GM12878 (cell line): ENCODE results near the gene HTRA2. TPM values are rescaled to one million over a fixed set of nuclear protein-coding genes. Genes with fewer than 3 reads are reported as not detected.

ENCODE experiments used
- BCLAF1 ChIP-seq: fragments of 450-650 bp; IDR thresholded peaks from 2 replicates; pipeline ENCODE4 v1.6.1; 2017; ENCODE audit warnings: antibody characterized with exemption, mild to moderate bottlenecking, moderate library complexity
- BRCA1 ChIP-seq: IDR thresholded peaks from 2 replicates; pipeline ENCODE4 v1.6.1; 2011; ENCODE audit warnings: low read depth, low read length, improper control_type of control experiment
- CBX5 ChIP-seq: sonication (generic); IDR thresholded peaks from 2 replicates; pipeline ENCODE4 v1.6.1; 2016; ENCODE audit warnings: low read depth, moderate library complexity, mild to moderate bottlenecking, inconsistent platforms
- CHD2 ChIP-seq: IDR thresholded peaks from 2 replicates; pipeline ENCODE4 v1.6.1; 2011; ENCODE audit warnings: low read depth, low read length, improper control_type of control experiment, borderline replicate concordance
- CTCF ChIP-seq, 3 experiments: IDR thresholded peaks in 2 of 3; conservative IDR thresholded peaks in 1 of 3; 2 replicates each; pipeline ENCODE4 v1.5.1; 2011; ENCODE audit warnings: low read depth in 3 of 3, low read length in 3 of 3, mild to moderate bottlenecking in 3 of 3, control low read depth in 2 of 3, moderate library complexity in 2 of 3, inconsistent platforms in 1 of 3, mixed read lengths in 1 of 3; ENCODE audit not compliant: control insufficient read depth in 2 of 3, insufficient read depth in 1 of 3; ENCODE audit errors: extremely low read depth in 1 of 3
- E2F8 ChIP-seq: fragments of 450-650 bp; IDR thresholded peaks from 2 replicates; pipeline ENCODE4 v1.6.1; 2018; ENCODE audit warnings: mild to moderate bottlenecking, low read depth, moderate library complexity; ENCODE audit not compliant: partially characterized antibody
- E4F1 ChIP-seq: fragments of 450-650 bp; IDR thresholded peaks from 2 replicates; pipeline ENCODE4 v1.6.1; 2018; ENCODE audit warnings: borderline replicate concordance, mild to moderate bottlenecking; ENCODE audit not compliant: partially characterized antibody
- EED ChIP-seq: sonication (generic); IDR thresholded peaks from 2 replicates; pipeline ENCODE4 v1.6.1; 2016; ENCODE audit warnings: antibody characterized with exemption, low read depth
- FOXK2 ChIP-seq: fragments of 450-650 bp; IDR thresholded peaks from 2 replicates; pipeline ENCODE4 v1.6.1; 2017; ENCODE audit warnings: mild to moderate bottlenecking, moderate library complexity
- IRF3 ChIP-seq: fragments of 450-650 bp; IDR thresholded peaks from 2 replicates; pipeline ENCODE4 v1.6.1; 2014; ENCODE audit warnings: mild to moderate bottlenecking
- MTA3 ChIP-seq: IDR thresholded peaks from 2 replicates; pipeline ENCODE4 v1.6.1; 2012; ENCODE audit warnings: low read length, inconsistent platforms, borderline replicate concordance
- POLR2A ChIP-seq: IDR thresholded peaks from 2 replicates; pipeline ENCODE4 v1.6.1; 2011; ENCODE audit warnings: low read depth, mild to moderate bottlenecking, low read length
- POLR2AphosphoS5 ChIP-seq: IDR thresholded peaks from 2 replicates; pipeline ENCODE4 v1.6.1; 2011; ENCODE audit warnings: mild to moderate bottlenecking, low read length, inconsistent platforms
- TCF12 ChIP-seq: IDR thresholded peaks from 2 replicates; pipeline ENCODE4 v1.6.1; 2011; ENCODE audit warnings: low read depth, mild to moderate bottlenecking, low read length
- TCF3 ChIP-seq: IDR thresholded peaks from 2 replicates; pipeline ENCODE4 v1.6.1; 2012; ENCODE audit warnings: low read depth, mild to moderate bottlenecking, low read length, borderline replicate concordance; ENCODE audit not compliant: insufficient read depth
- WRNIP1 ChIP-seq: IDR thresholded peaks from 2 replicates; pipeline ENCODE4 v1.6.1; 2011; ENCODE audit warnings: low read depth, low read length, improper control_type of control experiment, borderline replicate concordance
- ZNF207 ChIP-seq: fragments of 450-650 bp; IDR thresholded peaks from 2 replicates; pipeline ENCODE4 v1.6.1; 2014; ENCODE audit warnings: antibody characterized with exemption, mild to moderate bottlenecking, borderline replicate concordance
- ZNF274 ChIP-seq: IDR thresholded peaks from one replicate; pipeline ENCODE4 v1.8.0; 2011; ENCODE audit not compliant: insufficient read length, insufficient read depth
- polyA plus RNA-seq, 11 experiments: library from polyadenylated mRNA; depleted of rRNA in 4 of 11; unstranded in 6 of 11; stranded (reverse) in 5 of 11; fragments of >200 nt; fragmentation: Nextera tagmentation in 4 of 11; fragmentation: Illumina TruSeq in 1 of 11; extraction: Ambion mirVana in 4 of 11; extraction: Trizol in 1 of 11; gene quantifications; 1 replicate in 1 of 11; 2 replicates in 10 of 11; pipeline versions ENCODE4 v1.2.1 to v1.2.3, GENCODE V29; 2011 to 2016; ENCODE audit warnings: inconsistent platforms in 2 of 11, missing spikeins in 2 of 11, low read depth in 1 of 11
- total RNA-seq, 4 experiments: library from RNA; depleted of rRNA in 3 of 4; stranded (reverse); fragments of >200 nt in 3 of 4; fragmentation: Illumina TruSeq in 1 of 4; extraction: Trizol in 1 of 4; gene quantifications; 2 replicates each; pipeline versions ENCODE4 v1.2.1 to v1.2.3, GENCODE V29; 2013 to 2021

Gene HTRA2
- total and polyA plus RNA-seq, 10 of the 15 experiments (the other 5 are each of a cell fraction or from before 2014, with no cell fraction given), result 42.3 to 73.9 (median 54.6) TPM

- TF ChIP-seq ZNF274 (no peak), MTA3 (no peak), TCF12 (peak; percentile 80; the same call in 1 of the 2 replicates), POLR2AphosphoS5 (peak; percentile 84), ZNF207 (peak; percentile 60; the same call in 1 of the 2 replicates), EED (peak; percentile 69), BCLAF1 (no peak), BRCA1 (no peak), CTCF (IDR thresholded peaks at IDR 0.05 in 2 of 3, conservative IDR thresholded peaks at IDR 0.05 in 1 of 3; ENCODE audit: control insufficient read depth in 2 of 3, extremely low read depth in 1 of 3, insufficient read depth in 1 of 3, low read depth in 3 of 3, low read length in 3 of 3) (no peak), IRF3 (no peak), WRNIP1 (no peak), TCF3 (no peak), POLR2A (peak; percentile 85), FOXK2 (no peak), E2F8 (no peak), CHD2 (peak; percentile 64), E4F1 (no peak), CBX5 (no peak)
Observed at GRCh38 chr2:74530239-74531187, 780 bp downstream of the HTRA2 start (continued).
